Measurements from ENCODE around the gene ZP1. TPM values are rescaled to one million over a fixed set of nuclear protein-coding genes. Genes with fewer than 3 reads are reported as not detected.

Gene ZP1
- total RNA-seq, 2 experiments from 2014 or later, result not detected

DNA sequence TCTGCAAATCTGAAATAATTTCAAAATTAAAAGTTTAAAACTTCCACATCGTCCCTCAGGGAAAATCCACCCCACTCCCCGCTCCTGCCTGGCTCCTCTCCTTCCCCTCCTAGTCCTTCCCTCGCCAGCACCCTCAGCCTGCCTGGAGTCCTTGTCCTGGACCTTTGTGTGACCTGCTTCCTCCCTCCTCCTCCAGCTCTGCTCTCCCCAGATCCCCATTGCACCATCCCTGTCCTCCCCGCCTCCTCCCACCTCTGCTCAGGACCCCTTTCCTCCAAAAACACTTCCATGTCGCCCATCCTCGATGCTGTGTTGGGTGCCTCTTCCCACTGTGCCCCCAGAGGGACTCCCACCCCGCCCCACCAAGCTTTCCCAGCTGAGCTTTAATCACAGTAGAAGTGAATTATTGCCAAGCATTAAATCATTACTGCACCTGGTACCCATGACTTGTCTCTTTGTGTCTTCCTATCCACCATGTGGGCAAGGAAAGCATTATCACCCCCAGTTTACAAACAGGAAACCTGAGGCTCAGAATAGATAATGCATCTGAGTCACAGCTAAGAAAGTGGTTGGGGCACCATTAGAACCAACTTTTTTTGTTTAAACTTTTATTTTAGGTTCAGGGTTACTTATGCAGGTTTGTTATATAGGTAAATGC is 2.4 kb upstream of the ZP1 start:
- Mint-ChIP-seq H3K36me3 (no peaks in the 10 kb centered on the region), H3K27me3 (no peaks in the 10 kb centered on the region), H3K9me3 (no peaks in the 10 kb centered on the region), H3K4me1 (peaks cover 2% of the 10 kb centered on the region), H3K27ac (no peak overlapping the region), H3K4me3 (no peak overlapping the region)
- no peak for DNase-seq

DNA sequence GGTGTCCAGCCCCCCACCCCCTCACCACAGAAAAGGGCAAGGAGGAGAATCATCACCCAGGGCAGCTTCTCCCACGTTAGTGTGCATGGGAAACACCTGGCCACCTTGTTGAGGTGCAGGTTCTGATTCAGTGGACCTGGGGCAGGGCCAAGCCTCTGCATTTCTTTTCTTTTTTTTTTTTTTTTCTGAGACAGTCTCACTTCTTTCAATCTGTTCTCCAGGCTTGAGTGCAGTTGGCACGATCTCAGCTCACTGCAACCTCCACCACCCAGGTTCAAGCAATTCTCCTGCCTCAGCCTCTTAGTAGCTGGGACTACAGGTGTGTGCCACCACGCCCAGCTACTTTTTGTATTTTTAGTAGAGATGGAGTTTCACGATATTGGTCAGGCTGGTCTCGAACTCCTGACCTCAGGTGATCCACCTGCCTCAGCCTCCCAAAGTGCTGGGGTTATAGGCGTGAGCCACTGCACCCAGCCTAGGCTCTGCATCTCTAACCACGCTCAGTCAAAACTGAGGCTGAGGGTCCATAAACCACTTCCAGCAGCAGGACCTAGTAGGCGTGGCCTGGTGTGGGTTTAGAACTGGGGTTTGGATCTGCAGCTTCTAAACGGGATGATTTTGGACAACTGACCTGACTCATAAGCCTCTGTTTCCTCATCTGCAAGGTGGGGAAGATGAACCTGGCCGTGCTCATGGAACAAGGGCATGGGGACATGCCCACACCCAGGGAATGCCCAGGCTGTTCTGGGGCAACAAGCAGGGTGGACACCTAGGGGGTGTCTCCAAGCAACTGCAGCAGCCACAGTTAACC is 734 bp downstream of the ZP1 start:
- DNase-seq, result no peak
- Mint-ChIP-seq H3K36me3 (no peaks in the 10 kb centered on the region), H3K27ac (no peak overlapping the region), H3K4me1 (peaks cover 24% of the 10 kb centered on the region), H3K4me3 (no peak overlapping the region), H3K27me3 (no peaks in the 10 kb centered on the region), H3K9me3 (no peaks in the 10 kb centered on the region)

DNA sequence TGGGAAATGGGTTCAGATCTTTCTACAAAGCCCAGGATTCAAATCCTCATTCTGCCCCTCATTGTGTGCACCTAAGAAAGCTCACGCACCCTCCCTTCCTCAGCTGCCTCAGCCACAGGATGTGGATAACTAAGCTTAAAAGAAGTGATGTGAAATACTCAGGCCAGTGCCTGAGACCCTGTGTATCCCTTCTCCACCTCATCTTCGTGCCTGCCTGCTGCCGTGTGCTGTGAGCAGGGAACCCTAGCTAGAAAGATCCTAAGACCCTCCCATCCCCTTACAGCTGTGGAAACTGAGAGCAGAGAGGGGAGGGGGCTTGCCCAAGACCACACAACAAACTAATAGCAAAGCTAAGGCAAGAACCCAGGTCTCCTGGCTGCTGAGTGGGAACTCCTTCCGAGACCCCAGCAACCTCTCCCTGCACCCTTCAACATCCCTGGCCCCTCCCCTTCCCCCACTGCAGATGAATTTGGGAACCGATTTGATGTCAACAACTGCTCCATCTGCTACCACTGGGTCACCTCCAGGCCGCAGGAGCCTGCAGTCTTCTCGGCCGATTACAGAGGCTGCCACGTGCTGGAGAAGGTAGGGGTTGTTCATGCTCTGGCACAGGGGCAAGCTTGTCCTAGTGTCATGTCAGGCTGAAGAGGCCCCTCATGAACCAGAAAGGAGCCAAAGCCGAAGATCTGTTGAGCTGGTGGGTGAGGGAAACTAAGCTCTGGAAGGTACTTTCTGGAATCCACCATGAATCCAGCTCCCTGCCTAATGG is 1.5 kb downstream of the ZP1 start:
- Mint-ChIP-seq H3K27me3 (no peaks in the 10 kb centered on the region), H3K36me3 (no peaks in the 10 kb centered on the region), H3K4me1 (peaks cover 26% of the 10 kb centered on the region), H3K4me3 (no peak overlapping the region), H3K27ac (no peak overlapping the region), H3K9me3 (no peaks in the 10 kb centered on the region)
- DNase-seq, result no peak

DNA sequence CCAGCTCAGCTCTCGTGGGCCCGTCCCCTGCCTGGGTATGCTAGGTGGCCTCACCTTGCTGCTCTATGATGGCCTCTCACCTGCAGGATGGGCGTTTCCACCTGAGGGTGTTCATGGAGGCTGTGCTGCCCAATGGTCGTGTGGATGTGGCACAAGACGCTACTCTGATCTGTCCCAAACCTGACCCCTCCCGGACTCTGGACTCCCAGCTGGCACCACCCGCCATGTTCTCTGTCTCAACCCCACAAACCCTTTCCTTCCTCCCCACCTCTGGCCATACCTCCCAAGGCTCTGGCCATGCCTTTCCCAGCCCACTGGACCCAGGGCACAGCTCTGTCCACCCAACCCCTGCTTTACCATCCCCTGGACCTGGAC is 2.1 kb downstream of the ZP1 start:
- DNase-seq, result no peak
- no peak overlapping the region for H3K27ac Mint-ChIP-seq
- no peaks in the 10 kb centered on the region for H3K9me3 Mint-ChIP-seq
- peaks cover 26% of the 10 kb centered on the region for H3K4me1 Mint-ChIP-seq
- H3K36me3 Mint-ChIP-seq, result no peaks in the 10 kb centered on the region
- no peak overlapping the region for H3K4me3 Mint-ChIP-seq
- H3K27me3 Mint-ChIP-seq, result no peaks in the 10 kb centered on the region

DNA sequence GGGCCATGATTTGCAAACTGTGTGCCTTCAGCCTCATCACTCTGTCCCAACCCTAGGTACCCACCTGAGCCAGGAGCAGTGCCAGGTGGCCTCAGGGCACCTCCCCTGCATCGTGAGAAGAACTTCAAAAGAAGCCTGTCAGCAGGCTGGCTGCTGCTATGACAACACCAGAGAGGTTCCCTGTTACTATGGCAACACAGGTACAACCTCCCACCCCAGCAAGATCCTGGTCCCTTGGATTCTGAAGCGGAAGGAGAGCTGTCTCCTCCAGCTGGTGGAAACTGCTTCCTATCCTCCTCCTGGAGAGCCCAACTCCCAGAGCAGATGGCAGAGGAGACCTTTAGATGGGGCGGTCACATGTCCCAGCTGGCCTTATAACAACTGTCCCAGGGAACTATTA is 2.9 kb downstream of the ZP1 start:
- peaks cover 26% of the 10 kb centered on the region for H3K4me1 Mint-ChIP-seq

DNA sequence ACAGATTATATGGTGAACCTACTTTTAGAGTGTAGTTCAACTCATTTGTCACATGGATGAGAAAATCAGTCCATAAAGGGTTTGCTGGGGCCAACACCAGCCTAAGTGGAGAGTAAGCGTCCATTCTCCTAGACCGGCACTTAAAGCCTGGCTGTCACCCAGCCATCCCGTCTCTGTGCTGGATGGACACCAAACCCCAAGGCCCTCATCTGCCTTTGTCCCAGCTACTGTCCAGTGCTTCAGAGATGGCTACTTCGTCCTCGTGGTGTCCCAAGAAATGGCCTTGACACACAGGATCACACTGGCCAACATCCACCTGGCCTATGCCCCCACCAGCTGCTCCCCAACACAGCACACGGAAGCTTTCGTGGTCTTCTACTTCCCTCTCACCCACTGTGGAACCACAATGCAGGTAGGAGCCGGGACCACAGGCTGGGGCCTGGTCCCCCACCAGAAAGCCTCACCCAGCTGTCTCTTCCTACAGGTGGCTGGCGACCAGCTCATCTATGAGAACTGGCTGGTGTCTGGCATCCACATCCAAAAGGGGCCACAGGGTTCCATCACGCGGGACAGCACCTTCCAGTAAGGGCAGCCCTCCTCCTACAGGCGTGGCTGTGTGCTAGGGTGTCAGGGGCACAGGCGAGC is 3.5 kb downstream of the ZP1 start:
- peaks cover 26% of the 10 kb centered on the region for H3K4me1 Mint-ChIP-seq
- H3K4me3 Mint-ChIP-seq, result no peak overlapping the region
- H3K27ac Mint-ChIP-seq, result no peak overlapping the region
- H3K27me3 Mint-ChIP-seq, result no peaks in the 10 kb centered on the region
- no peak for DNase-seq
- H3K36me3 Mint-ChIP-seq, result no peaks in the 10 kb centered on the region
- no peaks in the 10 kb centered on the region for H3K9me3 Mint-ChIP-seq

More for the DNA sequence above, 2.9 kb downstream of the ZP1 start:
- no peaks in the 10 kb centered on the region for H3K36me3 Mint-ChIP-seq
- no peak overlapping the region for H3K4me3 Mint-ChIP-seq
- H3K9me3 Mint-ChIP-seq, result no peaks in the 10 kb centered on the region
- DNase-seq, result no peak
- no peaks in the 10 kb centered on the region for H3K27me3 Mint-ChIP-seq
- no peak overlapping the region for H3K27ac Mint-ChIP-seq

DNA sequence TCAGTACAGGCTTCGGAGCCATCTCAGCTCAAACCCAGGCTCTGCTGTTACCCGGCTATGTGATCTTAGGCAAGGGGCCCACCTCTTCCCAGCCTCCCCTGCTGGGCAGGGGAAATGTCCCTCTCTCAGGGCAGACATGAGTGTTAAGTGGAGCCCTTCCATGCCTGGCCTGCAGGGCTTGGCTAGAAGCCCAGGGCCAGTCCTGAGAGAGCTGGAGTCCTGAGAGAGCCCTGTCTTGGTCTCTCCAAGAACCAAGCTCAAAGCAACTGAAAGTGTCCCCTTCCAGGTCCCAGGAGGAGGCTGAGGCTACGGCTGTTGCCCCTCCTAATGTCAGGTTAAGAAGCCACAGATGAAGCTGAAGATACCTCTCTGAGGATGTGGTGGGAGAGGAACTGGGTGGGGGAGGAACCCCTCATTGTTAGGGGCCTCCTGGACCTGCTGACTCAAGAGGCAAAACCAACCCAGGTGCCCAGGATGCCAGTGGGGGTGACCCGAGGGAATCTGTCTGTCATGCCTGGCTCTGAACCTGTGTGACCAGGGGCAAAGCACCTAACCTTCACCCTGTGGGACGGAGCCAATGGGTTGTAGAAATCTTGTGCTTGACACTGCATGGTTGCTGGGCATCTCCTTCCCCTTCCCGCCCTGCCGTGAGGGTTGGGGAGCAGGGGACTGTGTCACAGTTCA is 4.2 kb downstream of the ZP1 start:
- no peak overlapping the region for H3K4me3 Mint-ChIP-seq
- no peaks in the 10 kb centered on the region for H3K9me3 Mint-ChIP-seq
- no peak for DNase-seq
- no peak overlapping the region for H3K27ac Mint-ChIP-seq
- no peaks in the 10 kb centered on the region for H3K36me3 Mint-ChIP-seq
- H3K27me3 Mint-ChIP-seq, result no peaks in the 10 kb centered on the region
- peaks cover 26% of the 10 kb centered on the region for H3K4me1 Mint-ChIP-seq

DNA sequence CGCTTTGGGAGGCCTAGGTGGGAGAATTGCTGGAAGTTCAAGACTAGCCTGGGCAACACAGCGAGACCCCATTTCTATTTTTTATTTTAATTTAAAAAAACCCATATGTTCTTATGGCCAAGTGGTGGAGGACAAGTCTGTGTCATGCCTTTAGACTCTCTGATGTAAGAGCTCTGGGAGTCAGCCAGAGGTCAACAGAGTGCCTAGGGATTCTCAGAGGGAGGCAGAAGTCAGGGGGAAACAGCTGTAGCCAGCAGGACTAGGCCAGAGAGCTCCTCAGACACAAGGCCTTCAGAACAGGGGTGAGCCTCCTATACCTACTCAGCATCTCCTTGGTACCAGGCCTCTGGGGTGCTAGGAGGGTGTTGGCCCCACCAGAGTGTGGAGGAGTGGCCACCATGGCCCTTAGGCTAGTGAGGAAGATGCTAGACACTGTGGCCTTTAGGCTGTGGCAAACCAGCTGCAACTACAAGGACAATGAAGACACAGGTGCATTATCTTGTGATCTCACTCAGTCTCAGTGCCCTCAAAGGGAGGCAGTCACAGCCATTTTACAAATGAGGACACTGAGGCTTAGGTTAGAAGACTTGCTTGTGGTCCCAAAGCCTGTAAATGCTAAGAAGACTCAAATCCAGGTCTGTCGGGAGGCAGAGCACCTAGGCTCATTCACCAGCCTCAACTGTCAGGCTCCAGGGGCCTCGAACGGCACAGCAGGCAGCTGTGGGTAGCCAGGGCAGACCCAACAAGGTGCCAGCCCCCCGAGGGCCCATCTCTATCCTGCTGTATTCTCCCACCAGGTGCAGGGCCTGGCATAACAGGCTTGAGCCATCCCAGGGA is 5.0 kb downstream of the ZP1 start:
- H3K9me3 Mint-ChIP-seq, result no peaks in the 10 kb centered on the region
- no peaks in the 10 kb centered on the region for H3K27me3 Mint-ChIP-seq
- no peak for DNase-seq
- peaks cover 26% of the 10 kb centered on the region for H3K4me1 Mint-ChIP-seq
- no peak overlapping the region for H3K4me3 Mint-ChIP-seq
- H3K27ac Mint-ChIP-seq, result no peak overlapping the region
- H3K36me3 Mint-ChIP-seq, result no peaks in the 10 kb centered on the region

DNA sequence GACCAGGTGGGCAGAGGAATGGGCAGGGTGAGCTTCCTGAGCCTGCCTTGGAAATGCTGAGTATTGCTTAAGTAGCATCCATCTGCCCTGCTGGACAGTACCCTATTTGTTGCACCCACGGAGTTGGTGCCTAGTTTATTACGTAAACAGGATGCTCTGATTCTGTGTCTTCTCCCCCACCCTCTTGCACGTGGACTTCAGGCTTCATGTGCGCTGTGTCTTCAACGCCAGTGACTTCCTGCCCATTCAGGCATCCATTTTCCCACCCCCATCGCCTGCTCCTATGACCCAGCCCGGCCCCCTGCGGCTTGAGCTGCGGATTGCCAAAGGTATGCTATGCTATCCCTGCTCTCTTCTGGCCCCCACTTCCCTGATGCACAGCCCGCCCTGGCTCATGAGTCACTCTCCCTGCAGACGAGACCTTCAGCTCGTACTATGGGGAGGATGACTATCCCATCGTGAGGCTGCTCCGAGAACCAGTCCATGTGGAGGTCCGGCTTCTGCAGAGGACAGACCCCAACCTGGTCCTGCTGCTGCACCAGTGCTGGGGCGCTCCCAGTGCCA is 5.7 kb downstream of the ZP1 start:
- Mint-ChIP-seq H3K9me3 (no peaks in the 10 kb centered on the region), H3K36me3 (no peaks in the 10 kb centered on the region), H3K4me3 (no peak overlapping the region), H3K4me1 (peaks cover 26% of the 10 kb centered on the region), H3K27ac (no peak overlapping the region), H3K27me3 (no peaks in the 10 kb centered on the region)
- no peak for DNase-seq

DNA sequence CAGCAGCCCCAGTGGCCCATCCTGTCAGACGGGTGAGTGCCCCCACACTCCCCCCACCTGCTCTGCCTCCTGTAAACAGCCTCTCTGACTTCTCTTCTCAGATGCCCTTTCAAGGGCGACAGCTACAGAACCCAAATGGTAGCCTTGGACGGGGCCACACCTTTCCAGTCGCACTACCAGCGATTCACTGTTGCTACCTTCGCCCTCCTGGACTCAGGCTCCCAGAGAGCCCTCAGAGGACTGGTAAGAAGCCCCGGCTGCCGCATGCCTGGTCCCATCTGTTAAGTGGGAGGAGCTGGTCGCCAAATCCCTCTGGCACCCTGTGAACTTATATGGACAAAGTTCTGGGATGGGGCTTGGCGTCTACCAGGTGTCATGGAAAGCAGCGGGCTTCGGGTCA is 6.2 kb downstream of the ZP1 start:
- Mint-ChIP-seq H3K9me3 (no peaks in the 10 kb centered on the region), H3K36me3 (no peaks in the 10 kb centered on the region), H3K4me1 (peaks cover 26% of the 10 kb centered on the region), H3K4me3 (no peak overlapping the region), H3K27ac (no peak overlapping the region), H3K27me3 (no peaks in the 10 kb centered on the region)
- DNase-seq, result no peak

DNA sequence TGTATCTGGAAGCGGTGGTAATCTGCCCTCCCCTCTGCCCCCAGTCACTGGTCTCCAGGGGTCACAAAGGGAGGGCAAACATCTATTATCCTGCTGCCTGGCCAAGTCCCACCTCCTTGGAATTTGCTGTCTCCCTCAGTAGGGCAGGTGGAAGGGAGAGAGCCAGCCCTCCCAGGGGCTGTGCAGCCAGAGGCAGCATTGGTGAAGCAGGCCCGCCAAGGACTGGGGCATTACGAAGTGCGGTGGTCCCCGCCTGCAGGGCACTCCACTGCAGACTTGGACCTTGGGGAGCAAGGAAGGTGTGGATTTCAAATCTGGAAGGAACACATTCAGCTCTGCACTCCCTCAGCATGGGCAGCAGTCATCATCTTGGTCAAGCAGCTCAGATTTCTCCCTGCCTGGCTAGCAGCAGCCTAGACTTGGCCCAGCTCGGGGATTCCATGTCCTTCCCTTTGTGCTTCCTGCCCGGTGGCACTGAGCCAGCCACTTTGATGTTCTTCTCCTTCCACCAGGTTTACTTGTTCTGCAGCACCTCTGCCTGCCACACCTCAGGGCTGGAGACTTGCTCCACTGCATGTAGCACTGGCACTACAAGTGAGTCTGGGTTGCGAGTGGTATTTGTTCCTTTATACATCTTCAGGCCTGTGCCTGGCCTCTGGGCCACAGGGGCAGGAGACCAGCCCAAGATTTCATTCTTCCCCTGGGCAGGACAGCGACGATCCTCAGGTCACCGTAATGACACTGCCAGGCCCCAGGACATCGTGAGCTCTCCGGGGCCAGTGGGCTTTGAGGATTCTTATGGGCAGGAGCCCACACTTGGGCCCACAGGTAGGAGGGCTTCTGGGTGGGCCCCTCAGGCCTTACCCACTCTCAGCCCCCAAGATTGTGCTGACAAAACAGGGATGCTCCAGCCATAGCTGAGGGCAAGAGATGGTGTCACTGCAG is 7.4 kb downstream of the ZP1 start:
- no peak for DNase-seq
- H3K36me3 Mint-ChIP-seq, result no peaks in the 10 kb centered on the region
- H3K27ac Mint-ChIP-seq, result no peak overlapping the region

DNA sequence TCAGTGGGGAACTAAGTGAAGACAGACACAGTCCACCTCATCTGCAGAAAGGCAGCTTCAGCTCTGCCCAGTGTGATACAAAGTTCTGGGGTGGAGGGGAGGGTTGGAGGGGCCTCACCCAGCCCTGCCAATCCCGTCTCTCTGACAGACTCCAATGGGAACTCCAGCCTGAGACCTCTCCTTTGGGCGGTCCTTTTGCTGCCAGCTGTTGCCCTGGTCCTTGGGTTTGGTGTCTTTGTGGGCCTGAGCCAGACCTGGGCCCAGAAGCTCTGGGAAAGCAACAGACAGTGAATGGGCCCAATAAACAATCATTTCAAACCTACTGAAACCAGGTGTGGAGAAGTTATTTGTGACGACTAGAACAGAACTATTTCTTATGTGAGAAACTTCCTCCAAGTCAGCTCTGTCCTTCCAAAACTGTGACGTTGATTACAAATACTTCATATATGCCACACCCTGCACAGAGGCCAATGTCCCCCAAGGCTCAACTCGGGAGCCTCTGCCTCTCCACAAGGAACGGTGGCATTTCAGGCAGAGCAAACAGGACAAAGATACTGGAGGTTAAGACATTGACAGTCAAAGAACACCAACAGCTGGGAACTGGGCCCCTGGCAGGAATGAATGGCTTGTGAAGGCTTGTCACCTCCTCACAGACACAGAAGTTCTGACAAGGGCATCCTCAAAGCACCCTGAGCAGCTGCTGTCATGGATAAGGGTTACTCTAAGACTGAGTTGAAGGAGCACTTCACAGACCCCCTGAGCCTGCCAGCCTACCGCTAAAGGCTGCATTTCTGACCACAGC is 8.2 kb downstream of the ZP1 start:
- peaks cover 19% of the 10 kb centered on the region for H3K4me1 Mint-ChIP-seq
- H3K36me3 Mint-ChIP-seq, result no peaks in the 10 kb centered on the region
- H3K4me3 Mint-ChIP-seq, result no peak overlapping the region
- H3K27me3 Mint-ChIP-seq, result no peaks in the 10 kb centered on the region
- no peak overlapping the region for H3K27ac Mint-ChIP-seq
- DNase-seq, result no peak
- no peaks in the 10 kb centered on the region for H3K9me3 Mint-ChIP-seq

More for the DNA sequence above, 7.4 kb downstream of the ZP1 start:
- no peak overlapping the region for H3K4me3 Mint-ChIP-seq
- no peaks in the 10 kb centered on the region for H3K27me3 Mint-ChIP-seq
- H3K4me1 Mint-ChIP-seq, result peaks cover 23% of the 10 kb centered on the region
- no peaks in the 10 kb centered on the region for H3K9me3 Mint-ChIP-seq

Measured in activated naive CD8-positive, alpha-beta T cell treated with anti-CD3 and anti-CD28 coated beads for 36 hours (primary cell).